ENCODE data around the gene ACAP3. TPM values are rescaled to one million over a fixed set of nuclear protein-coding genes. Genes with fewer than 3 reads are reported as not detected.

The ACAP3 gene
- total RNA-seq, 1 experiment from 2014 or later = 67.6 TPM

GRCh38 chr1:1259540-1259939, 48.2 kb downstream of the ACAP3 start:
- intact Hi-C loops (cut with micrococcal nuclease; ENCODE audit: unreplicated experiment) = no loop called here
- H3K27ac ChIP-seq (ENCODE audit: low read depth, low read length, poor library complexity, severe bottlenecking) = no peak overlapping the region
- no peak overlapping the region for H3K4me3 ChIP-seq (ENCODE audit: low read depth, low read length, poor library complexity, severe bottlenecking)
- peaks cover 49% of the 10 kb centered on the region for H3K36me3 ChIP-seq (ENCODE audit: insufficient read depth, low read length, poor library complexity, severe bottlenecking)
- no peaks in the 10 kb centered on the region for H3K27me3 ChIP-seq (replicated peaks; ENCODE audit: insufficient read depth, low read depth, low read length, poor library complexity)
- no peak for TF ChIP-seq CTCF (conservative IDR thresholded peaks at IDR 0.05; ENCODE audit: low read depth, low read length)
- TF ChIP-seq EZH2 (IDR thresholded peaks at IDR 0.05; ENCODE audit: borderline replicate concordance, low read depth, low read length, poor library complexity, severe bottlenecking) = no peak
- ChIA-PET POLR2A (ENCODE audit: low non-redundant PET) (no interaction called here), CTCF (no interaction called here)
- no peak for DNase-seq (ENCODE audit: low spot score)
- no peaks in the 10 kb centered on the region for H3K4me1 ChIP-seq (ENCODE audit: insufficient read depth, low read length, poor library complexity, severe bottlenecking)
- no peaks in the 10 kb centered on the region for H3K9me3 ChIP-seq (ENCODE audit: low read depth, low read length, poor library complexity, severe bottlenecking)
- no TSS peak for BruUV-seq (replicated peaks)

GRCh38 chr1:1259119-1259488, 48.6 kb downstream of the ACAP3 start:
- Histone ChIP-seq H3K9me3 (ENCODE audit: low read depth, low read length, poor library complexity, severe bottlenecking) (no peaks in the 10 kb centered on the region), H3K27ac (ENCODE audit: low read depth, low read length, poor library complexity, severe bottlenecking) (no peak overlapping the region), H3K27me3 (replicated peaks; ENCODE audit: insufficient read depth, low read depth, low read length, poor library complexity) (no peaks in the 10 kb centered on the region), H3K4me1 (ENCODE audit: insufficient read depth, low read length, poor library complexity, severe bottlenecking) (no peaks in the 10 kb centered on the region), H3K36me3 (ENCODE audit: insufficient read depth, low read length, poor library complexity, severe bottlenecking) (peaks cover 51% of the 10 kb centered on the region), H3K4me3 (ENCODE audit: low read depth, low read length, poor library complexity, severe bottlenecking) (no peak overlapping the region)
- TF ChIP-seq CTCF (conservative IDR thresholded peaks at IDR 0.05; ENCODE audit: low read depth, low read length) (no peak), EZH2 (IDR thresholded peaks at IDR 0.05; ENCODE audit: borderline replicate concordance, low read depth, low read length, poor library complexity, severe bottlenecking) (no peak)
- POLR2A ChIA-PET (ENCODE audit: low non-redundant PET) = no interaction called here
- intact Hi-C loops (cut with micrococcal nuclease; ENCODE audit: unreplicated experiment) = no loop called here
- BruUV-seq (replicated peaks) = no TSS peak
- CTCF ChIA-PET = no interaction called here
- no peak for DNase-seq (ENCODE audit: low spot score)

GRCh38 chr1:1256956-1257871, 50.5 kb downstream of the ACAP3 start:
- Histone ChIP-seq H3K27me3 (replicated peaks; ENCODE audit: insufficient read depth, low read depth, low read length, poor library complexity) (no peaks in the 10 kb centered on the region), H3K4me3 (ENCODE audit: low read depth, low read length, poor library complexity, severe bottlenecking) (no peak overlapping the region), H3K4me1 (ENCODE audit: insufficient read depth, low read length, poor library complexity, severe bottlenecking) (no peaks in the 10 kb centered on the region), H3K27ac (ENCODE audit: low read depth, low read length, poor library complexity, severe bottlenecking) (no peak overlapping the region), H3K9me3 (ENCODE audit: low read depth, low read length, poor library complexity, severe bottlenecking) (no peaks in the 10 kb centered on the region), H3K36me3 (ENCODE audit: insufficient read depth, low read length, poor library complexity, severe bottlenecking) (peaks cover 45% of the 10 kb centered on the region)
- BruUV-seq (replicated peaks) = no TSS peak
- no peak for TF ChIP-seq EZH2 (IDR thresholded peaks at IDR 0.05; ENCODE audit: borderline replicate concordance, low read depth, low read length, poor library complexity, severe bottlenecking)
- no peak for TF ChIP-seq CTCF (conservative IDR thresholded peaks at IDR 0.05; ENCODE audit: low read depth, low read length)
- DNase-seq (ENCODE audit: low spot score) = no peak
- intact Hi-C loops (cut with micrococcal nuclease; ENCODE audit: unreplicated experiment) = no loop called here
- CTCF ChIA-PET = no interaction called here
- POLR2A ChIA-PET (ENCODE audit: low non-redundant PET) = interaction anchor here (0.5 to 0.7 kb wide), 4 partner anchors 99 to 276 kb away, joined by 3 to 14 read pairs (median 5); no protein-coding TSS in a partner anchor
